ENCODE measurements around the gene ADGRA1.

The ADGRA1 gene

GRCh38 chr10:133154996-133155778 is 67.5 kb downstream of the ADGRA1 start:
- no peak for TF ChIP-seq CTCF (IDR thresholded peaks at IDR 0.05; ENCODE audit: insufficient read depth, low read depth, low read length, missing control alignments)
- H3K4me3 ChIP-seq (ENCODE audit: low read length) = no peak overlapping the region
- DNase-seq (ENCODE audit: low read depth) = no peak

DNA sequence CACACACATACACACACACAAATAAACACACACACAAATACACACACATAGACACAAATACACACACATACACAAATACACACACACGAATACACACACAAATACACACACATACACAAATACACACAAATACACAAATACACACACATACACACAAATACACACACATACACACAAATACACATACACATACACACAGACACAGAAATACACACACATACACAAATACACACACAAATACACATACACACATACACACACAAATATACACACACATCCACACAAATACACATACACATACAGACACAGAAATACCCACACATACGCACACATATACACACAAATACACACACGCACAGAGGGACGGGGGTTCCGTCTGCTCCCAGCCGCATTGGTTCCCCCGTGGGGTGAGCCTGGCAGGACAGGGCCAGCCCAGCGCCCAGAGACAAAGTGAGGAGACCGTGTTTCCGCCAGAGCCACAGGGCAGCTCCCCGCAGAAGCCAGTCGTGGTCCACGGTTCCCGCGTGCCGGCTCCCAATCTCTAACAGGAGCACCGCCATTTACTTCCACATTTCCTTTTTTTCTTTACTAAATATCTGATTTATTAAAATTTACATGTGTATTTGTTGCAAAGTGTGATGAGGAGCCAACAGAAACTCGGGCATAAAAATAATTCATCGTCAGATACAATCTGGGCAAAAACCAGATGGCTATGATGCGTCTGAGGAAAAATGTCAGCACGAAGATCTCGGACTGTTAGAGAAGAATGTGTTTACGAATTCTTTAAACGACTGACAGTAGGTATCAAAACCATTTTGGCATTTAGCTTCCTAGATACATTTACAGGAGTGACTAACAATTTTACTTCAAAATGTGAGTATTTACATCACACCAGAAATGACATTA is 69.2 kb downstream of the ADGRA1 start:
- no peak for DNase-seq (ENCODE audit: low read depth)
- no peak for TF ChIP-seq CTCF (IDR thresholded peaks at IDR 0.05; ENCODE audit: insufficient read depth, low read depth, low read length, missing control alignments)
- H3K4me3 ChIP-seq (ENCODE audit: low read length) = no peak overlapping the region

DNA sequence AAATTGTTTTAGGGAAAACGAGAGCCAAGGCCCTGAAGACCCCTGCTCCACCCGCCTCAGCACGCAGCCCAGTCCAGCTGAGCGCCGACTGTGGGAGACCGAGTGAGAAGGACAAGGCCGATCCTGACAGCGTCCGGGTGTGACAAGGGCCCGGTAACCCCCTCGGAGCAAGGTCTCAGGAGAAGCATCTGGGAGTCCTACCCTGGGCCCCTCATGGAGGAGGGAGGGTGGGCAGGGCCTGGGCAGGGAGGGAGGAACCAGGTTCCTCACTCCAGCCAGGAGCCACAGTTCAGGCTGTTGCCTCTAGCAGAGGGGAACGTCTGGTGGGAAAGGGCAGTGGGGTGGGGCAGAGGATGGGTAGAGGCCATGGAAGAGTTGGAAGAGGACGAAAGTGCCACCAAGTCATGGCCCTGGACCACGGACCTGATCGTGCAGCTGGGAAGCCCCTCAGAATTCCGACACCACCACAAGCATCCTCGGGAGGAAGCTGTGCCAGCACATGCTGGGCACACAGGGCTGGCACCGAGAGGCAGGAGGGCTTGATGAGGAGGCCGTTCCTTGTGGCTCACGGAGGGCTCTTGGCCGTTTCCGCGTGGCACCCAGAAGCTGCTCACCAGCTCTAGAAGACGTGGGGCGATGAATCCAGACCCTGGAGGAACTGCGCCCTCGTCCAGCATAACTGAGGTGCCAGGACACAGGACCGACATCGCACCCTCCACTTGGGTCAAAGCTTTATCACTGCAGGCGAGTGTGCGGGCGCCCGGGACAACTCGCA is 70.1 kb downstream of the ADGRA1 start:
- H3K4me3 ChIP-seq (ENCODE audit: low read length) = no peak overlapping the region
- no peak for TF ChIP-seq CTCF (IDR thresholded peaks at IDR 0.05; ENCODE audit: insufficient read depth, low read depth, low read length, missing control alignments)
- DNase-seq (ENCODE audit: low read depth) = no peak

DNA sequence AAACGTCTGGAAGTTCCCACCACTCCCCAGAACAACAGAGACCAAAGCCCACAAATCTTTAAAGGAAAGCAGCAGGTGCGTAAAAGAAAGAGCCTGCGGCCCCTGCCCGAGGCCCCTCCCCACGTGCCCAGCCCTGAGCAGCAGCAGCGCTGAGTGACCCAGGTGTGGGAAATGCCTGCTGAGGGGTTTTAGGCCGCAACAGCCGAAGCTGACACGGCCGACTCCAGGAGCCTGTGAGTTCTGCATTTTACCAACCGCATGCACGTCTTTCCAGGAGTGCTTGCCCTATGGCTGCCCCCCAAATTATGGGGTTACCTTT is 70.7 kb downstream of the ADGRA1 start:
- no peak for TF ChIP-seq CTCF (IDR thresholded peaks at IDR 0.05; ENCODE audit: insufficient read depth, low read depth, low read length, missing control alignments)
- no peak for DNase-seq (ENCODE audit: low read depth)
- no peak overlapping the region for H3K4me3 ChIP-seq (ENCODE audit: low read length)

- no peak overlapping the region for H3K4me3 ChIP-seq (ENCODE audit: low read length)
- DNase-seq (ENCODE audit: low read depth) = no peak
- no peak for TF ChIP-seq CTCF (IDR thresholded peaks at IDR 0.05; ENCODE audit: insufficient read depth, low read depth, low read length, missing control alignments)
Observed at GRCh38 chr10:133158756-133159610, 71.3 kb downstream of the ADGRA1 start.

- no peak for TF ChIP-seq CTCF (IDR thresholded peaks at IDR 0.05; ENCODE audit: insufficient read depth, low read depth, low read length, missing control alignments)
- no peak for DNase-seq (ENCODE audit: low read depth)
- no peak overlapping the region for H3K4me3 ChIP-seq (ENCODE audit: low read length)
Observed at GRCh38 chr10:133159611-133159949, 71.9 kb downstream of the ADGRA1 start.
